Measurements from ENCODE around the gene MED15.
"Not testable (repeated sequence)": the region's sequence is repeated elsewhere in the genome, so short reads cannot be mapped to it uniquely, and the experiment has no call there.

MED15 gene, protein sequence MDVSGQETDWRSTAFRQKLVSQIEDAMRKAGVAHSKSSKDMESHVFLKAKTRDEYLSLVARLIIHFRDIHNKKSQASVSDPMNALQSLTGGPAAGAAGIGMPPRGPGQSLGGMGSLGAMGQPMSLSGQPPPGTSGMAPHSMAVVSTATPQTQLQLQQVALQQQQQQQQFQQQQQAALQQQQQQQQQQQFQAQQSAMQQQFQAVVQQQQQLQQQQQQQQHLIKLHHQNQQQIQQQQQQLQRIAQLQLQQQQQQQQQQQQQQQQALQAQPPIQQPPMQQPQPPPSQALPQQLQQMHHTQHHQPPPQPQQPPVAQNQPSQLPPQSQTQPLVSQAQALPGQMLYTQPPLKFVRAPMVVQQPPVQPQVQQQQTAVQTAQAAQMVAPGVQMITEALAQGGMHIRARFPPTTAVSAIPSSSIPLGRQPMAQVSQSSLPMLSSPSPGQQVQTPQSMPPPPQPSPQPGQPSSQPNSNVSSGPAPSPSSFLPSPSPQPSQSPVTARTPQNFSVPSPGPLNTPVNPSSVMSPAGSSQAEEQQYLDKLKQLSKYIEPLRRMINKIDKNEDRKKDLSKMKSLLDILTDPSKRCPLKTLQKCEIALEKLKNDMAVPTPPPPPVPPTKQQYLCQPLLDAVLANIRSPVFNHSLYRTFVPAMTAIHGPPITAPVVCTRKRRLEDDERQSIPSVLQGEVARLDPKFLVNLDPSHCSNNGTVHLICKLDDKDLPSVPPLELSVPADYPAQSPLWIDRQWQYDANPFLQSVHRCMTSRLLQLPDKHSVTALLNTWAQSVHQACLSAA

DNA sequence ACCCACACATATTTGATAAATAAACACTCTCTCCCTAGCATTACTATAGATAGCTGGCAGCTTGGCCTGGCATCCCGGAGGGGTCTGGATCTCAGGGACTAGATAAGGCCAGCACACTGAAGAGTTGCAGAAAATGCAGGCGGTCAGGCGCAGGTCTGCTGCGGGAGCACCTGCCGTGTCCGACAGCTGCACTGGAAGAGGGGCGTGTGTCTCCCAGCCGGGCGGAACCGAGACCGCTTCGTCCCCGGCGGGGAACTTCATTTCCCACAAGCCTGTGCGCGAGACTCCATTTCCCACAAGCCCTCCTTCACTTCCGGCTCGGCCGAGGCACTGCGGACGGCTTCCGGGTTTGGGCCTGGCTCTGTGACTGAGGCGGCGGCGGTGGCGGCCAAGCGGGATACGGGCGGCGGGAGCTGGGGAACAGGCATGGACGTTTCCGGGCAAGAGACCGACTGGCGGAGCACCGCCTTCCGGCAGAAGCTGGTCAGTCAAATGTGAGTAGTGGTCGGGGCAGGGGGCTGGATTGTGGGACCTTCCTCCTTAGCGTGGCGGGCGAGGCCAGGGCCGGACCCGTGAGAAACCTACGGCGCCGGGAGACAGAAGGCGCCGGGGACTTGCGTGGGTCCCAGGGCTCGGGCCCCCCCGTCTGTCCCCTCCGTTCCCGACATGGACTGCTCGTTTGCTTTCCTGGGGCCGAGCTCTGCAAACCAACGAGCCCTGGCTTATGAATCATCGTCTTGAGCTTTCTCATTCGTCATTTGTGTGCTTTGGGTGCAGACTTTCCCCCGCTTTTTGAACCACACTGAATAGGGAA lies at the start of gene MED15:
TSS of gene MED15 (plus strand) at position 358 of the 814 bp plus-strand sequence. CDS start at position 427, 69 bp downstream.
- DNase-seq = peak; percentile 90

DNA sequence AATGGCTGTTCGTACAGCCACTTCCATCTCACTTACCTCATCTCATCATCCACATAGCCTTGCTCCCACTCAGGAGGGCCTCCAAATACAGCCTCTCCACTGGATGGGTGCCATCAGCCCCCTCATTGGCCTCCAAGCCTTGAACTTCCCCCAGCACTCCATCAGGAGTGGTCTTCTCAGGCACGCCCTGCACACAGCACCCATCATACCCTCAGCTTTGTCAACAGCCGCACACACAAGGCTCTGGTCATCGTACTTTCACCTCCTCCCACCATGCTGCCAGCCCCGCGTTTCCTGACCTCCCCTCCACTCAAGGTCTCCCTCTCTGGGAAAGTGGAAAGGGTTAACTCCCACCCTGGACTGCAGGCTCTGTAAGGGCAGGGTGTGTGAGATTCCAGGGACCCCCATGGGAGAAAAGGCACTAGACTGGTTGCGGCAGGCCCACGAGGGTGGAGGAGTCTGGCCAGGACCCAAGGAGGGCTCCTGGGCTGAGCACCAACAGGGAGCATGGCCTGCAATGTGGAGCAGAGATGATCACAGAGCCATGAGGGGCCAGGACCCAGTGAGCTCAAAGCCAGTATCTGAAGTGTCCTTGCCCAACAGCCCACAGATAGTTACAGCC lies 48.8 kb upstream of the MED15 start:
- no peak for DNase-seq

DNA sequence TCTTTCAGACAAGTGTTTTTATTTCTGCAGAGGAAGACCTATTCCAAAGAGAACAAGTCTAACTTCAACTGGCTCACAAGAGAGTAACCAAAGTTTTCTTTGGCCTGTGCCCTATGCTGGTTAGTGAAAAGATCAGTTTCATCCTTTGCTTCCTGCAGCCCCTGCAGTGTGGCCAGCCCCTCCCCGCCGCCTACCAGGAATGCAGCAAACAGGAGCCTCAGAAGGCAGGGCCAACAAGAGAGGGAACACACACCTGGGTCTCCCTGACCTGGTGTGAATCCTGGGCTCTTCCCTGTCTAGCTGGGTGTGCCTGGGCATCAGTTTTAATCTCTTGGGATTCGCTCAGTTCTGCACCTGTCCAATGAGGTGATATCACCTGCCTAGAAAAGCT lies 48.3 kb upstream of the MED15 start:
- DNase-seq = no peak

DNA sequence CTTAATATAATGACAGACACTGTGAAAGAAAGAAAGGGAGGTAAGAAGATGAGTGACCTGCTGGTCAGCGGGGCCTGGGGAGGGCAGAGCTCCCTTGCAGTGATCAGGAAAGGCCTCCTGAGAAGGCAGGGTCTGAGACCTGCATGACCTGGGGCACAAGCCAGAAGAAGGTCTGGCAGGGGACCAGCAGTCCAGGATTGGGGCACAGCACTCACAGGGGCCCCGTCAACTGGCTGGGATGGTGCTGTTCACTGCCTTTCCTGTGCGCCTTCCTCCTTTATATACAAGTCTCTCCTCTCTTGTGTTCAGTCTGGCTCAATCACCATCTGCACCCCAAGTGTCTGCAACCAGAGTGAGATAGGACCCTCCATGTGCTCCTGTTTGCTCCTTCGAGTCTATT lies 47.5 kb upstream of the MED15 start:
- no peak for DNase-seq

DNA sequence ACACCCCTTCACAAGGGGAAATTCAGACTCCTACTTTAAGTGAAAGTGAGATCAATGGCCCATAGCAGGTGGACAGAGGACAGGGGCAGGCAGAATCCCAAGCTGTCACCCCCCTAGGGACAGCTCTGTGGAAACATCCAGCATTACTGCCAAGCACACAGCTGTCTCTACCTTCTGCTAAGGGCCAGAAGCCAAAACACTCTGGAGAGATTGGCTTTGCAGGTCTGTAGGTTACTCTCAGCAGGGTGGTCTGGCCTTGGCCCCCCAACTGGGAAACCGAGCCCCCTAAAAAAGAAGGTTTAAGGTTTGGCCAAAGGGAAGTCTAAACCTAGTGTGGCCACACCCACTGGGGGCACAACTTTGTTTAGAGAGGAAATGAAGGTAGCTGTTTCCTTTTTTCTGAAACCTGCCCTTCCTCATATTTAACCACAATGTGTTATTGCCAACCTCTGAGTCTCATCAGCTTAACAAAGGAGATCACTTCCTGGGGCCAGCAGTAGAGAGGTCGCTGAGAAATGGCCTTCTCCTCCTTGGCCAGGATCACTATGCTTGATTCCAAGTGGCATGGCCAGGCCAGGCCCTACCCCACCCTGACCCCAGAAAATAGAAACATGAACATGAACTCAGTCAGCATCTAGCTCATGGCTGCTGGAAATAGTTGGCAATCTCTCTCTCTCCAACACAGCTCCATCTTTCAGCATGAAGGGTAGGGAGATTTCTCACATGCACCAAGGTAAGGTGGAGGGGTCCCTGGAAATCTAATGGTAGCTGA lies 43.9 kb upstream of the MED15 start:
- no peak for DNase-seq

DNA sequence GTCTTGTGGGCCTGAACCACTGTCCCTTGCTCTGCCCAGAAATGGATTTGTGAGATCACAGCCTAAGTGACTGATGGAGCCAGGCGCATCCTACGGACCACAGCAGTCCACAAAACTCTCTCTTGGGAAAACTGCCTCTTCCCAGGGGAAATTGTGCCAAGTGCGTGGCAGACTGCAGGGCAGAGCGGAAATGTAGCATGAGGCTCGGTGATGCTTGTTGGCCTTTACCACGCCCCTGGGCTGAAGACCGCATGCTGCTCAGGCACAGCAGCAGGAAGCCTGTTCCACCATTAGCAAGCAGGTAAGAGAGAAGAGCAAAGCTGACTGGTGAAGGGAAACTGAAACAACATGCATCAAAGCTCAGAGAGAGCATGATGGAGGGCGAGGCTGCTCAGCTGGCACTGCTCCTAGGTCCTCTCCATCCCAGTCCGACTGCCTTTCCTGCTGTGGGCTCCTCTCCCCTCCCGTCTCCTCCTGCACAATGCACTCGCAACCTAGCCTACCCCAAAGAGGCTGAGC lies 43.3 kb upstream of the MED15 start:
- DNase-seq = peak; percentile 58

DNA sequence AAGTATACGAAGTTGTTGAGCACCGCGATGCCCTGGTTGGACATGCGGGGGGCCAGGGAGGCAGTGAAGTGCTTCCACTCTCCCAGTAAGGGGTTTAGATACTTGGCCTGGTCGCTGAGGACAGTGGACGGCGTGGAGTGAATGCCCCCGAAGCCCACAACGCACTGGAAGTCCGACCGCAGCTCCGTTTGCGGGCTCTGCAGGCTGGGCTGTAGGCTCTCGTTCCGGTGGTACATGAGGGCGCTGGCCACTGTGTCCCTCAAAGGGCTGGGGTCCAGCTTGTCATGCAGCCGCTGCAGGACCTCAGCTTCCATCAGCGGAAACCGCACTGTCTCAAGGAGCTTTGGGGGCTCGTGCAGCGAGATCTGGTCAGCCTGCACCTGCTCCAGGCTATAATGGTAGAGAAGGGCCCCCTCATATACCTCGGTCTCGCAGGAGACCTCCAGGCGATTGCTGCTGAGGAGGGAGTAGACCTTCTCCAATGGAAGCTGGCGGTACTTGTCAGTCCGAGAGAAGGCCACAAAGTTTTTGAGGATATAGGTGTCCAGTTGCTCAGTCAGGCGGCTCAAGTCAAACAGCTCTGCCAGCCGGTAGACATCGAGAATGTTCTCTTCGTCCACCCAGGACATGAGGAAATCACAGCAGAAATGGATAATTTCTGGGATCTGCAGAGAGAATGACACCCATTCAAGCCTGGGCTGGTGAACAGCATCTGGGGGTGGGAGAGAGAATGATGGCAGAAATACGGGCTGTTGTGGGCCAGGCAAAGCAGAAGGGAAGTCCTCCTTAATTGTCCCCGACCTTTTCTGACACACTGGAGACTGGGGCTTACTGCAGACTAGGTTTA lies 42.3 kb upstream of the MED15 start:
- DNase-seq = no peak

DNA sequence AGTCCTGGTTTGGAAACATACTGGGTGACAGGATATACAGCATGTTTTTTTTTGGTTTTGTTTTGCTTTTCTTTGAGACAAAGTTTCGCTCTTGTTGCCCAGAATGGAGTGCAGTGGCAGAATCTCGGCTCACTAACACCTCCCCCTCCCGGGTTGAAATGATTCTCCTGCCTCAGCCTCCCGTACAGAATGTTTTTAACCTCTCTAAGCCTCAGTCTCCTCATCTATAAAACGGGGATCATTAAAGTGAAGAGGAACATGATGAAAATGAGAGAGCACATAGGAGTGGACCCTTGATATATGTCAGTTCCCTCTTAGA lies 41.7 kb upstream of the MED15 start:
- no peak for DNase-seq

DNA sequence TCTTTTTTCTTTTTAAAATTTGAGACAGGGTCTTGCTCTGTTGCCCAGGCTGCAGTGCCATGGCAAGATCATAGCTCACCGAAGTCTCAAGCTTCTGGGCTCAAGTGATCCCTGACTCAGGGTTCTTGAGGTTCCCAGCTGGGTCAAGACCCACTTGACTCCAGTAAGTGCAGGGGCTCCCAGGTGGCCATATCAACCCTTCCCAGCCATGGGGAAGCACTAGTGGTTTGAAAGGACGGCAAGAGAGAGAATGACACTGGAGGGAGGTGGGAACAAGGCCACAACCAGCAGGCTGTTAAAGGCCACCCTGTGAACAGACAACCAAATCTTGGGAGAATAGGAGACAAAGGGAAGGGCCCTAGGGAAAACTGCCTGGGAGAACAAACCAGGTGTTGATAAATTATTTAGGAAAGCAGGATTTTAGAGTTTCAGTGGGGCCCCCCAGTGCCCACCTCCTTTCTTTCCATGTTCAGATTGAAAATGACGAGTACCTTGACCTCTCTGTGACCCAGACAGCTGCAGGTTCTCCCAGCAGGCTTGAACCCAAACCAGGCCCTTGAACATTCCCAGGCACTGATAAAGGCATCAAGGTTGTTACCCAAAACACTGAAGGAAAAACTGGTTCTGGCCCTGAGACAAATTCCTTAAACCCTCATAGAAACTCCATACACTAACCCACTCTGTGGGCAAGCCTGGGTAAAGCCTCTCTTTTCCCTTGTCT lies 40.6 kb upstream of the MED15 start:
- no peak for DNase-seq

DNA sequence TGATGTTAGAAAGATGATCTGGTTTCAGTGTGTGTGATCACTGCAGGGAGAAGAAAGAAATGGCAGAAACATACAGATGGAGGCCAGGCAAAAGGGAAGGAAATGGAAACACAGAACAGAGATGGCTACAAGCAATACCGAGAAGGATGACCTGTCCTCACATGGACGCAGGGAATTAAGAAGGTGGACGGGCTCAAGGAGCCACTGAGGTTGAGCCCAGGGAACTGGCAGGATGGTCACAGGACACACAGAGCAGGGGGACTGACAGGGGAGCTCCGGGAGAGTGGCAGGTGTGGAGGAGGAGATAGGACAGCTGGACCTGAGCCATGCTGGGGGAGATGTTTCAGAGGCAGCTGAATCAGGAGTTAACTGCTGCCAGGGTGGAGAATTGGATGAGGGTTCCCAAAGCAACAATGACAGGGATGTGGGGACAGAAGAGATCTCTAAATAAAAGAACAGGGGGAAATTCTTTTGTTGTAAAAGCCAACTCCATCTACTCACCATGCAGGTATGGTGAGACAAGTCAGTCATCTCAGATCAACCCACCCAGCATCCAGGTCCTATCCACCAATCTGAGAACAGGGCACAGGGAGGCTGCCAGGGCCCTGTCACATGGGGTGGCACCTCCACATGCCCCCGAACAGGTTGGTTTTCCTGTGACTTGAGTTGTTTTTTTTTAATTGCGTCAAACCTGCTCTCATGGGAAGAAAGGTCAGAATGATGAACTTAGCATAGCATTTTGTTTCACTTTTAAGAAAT lies 38.1 kb upstream of the MED15 start:
- DNase-seq = no peak

DNA sequence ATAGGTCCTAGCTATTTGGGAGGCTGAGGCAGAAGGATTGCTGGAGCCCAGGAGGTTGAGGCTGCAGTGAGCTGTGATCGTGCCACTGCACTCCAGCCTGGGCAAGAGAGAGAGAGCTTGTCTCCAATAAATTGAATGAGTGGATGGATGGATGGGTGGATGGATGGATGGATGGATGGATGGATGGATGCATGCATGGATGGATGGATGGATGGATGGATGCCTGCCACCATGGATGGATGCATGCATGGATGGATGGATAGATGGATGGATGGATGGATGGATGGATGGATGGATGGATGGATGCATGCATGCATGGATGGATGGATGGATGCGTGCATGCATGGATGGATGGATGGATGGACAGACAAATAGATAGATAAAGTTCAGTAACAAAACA lies 36.9 kb upstream of the MED15 start:
- DNase-seq = not testable (repeated sequence)

DNA sequence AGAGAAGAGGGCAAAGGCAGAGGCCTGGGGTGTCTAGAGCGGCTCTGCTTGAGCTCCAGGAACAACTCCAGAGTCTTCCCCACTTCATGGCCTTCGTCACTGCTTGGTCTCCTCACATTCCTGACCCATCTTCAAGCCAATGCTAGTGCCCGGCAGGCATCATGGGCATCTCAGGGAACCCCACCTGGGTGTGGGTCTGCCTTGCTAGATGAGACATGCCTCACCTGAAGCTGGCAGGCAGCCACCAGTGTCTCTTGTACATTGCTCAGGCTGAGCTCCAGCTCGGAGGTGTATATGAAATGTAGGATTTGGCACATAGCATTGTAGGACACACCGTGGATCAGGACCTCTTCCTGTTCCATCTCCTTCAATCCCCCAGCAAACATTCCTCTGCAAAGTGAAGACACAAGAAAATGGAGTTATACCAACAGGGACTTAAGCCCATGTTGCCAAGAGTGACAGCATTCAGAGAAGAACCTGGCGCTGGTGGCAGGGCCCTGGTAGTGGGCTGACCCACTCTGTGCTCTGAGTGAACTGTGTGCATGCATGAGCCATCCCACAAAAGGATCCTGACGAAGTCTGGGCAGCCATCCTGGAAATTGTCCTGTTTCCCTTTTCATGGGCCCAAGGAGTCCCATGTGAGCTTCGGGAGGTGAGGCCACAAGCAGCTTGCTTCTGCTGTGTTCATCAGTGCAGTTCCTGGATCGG lies 36.1 kb upstream of the MED15 start:
- no peak for DNase-seq

DNA sequence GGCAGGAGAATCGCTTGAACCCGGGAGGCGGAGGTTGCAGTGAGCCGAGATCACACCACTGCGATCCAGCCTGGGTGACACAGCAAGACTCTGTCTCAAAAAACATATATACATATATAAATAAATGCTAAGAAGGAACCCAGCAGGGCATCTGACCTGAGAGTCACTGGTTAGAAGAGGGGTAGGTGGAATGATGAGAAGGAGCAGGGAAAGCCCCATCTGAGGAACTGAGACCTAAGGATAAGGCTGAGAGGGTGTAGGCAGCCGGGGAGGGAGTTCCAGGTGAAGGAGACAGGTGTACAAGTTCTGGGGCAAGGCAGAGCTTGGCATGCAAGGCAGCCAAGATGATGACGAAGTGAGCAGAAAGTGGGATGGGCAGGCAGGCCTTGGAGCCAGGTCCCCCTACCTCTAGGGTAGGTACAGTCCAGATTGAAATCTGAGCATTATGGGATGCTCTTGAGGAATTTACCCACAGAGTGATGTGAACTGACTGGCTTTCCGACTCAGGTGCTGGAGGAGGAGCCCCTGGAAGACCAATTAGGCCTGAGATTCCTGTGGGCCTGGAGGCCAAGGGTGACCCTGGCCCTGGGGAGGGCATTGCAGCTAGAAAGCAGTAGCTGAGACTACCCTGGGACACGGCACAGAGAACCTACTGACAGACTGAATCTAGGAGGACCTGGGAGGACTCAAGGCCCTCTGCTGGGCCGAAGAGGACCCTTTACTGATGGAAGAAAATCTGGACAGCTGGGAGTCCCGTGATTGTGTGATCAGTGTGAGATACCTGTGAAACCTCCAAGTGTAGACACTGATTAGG lies 34.6 kb upstream of the MED15 start:
- no peak for DNase-seq

DNA sequence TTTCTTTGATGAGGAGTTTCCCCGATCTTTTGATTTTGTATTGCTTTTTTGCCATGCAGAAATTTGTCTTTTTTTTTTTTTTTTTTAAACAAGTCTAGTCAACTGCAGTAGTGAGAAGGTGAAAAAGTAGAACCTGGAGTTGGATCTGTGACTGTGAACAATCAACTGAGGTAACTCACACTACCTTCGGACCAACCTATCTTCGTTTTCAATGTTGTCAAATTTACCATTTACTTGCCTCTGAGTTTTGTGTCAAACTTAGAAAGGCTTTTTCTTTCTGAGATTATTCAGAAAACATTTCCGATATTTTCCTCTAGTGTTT lies 32.3 kb upstream of the MED15 start:
- no peak for DNase-seq

DNA sequence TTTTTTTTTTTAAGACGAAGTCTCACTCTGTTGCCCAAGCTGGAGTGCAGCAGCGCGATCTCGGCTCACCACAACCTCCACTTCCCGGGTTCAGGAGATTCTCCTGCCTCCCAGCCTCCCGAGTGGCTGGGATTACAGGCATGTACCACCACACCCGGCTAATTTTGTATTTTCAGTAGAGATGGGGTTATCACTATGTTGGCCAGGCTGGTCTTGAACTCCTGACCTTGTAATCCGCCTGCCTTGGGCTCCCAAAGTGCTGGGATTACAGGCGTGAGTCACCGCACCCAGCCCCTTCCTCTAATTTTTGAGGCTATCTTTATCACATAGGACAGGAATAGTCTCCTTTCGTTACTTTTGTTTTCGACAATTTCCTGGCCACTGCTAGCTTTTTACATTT lies 31.8 kb upstream of the MED15 start:
- not testable (repeated sequence) for DNase-seq

DNA sequence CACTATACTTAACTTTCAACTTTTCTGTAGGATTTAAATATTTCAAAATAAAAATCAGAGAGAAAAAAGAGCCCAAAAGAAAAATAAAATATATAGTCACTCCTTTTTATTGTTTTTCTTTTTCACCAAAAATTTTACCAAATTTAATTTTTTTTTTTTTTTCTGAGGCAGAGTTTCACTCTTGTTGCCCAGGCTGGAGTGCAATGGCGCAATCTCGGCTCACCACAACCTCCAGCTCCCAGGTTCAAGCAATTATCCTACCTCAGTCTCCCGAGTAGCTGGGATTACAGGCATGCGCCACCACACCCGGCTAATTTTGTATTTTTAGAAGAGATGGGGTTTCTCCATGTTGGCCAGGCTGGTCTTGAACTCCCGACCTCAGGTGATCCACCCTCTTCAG lies 29.4 kb upstream of the MED15 start:
- not testable (repeated sequence) for DNase-seq

DNA sequence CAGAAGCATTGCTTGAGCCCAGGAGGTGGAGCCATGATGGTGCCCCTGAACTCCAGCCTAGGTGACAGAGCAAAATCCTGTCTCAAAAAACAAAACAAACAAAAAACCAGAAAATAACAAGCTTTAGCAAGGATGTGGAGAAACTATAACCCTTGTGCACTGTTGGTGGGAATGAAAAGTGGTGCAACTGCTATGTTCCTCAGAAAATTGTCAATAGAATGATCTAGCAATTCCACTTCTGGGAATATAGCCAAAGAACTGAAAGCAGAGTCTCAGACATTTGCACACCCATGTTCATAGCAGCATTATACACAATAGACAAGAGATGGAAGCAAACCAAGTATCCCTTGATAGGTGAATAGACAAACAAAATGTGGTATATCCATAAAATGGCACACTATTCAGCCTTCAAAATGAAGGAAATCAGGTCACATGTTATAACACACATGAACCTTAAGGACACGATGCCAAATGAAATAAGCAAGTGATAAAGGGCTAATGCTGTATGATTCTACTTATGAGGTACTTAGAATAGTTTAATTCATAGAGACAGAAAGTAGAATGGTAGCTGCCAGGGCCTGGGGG lies 27.7 kb upstream of the MED15 start:
- no peak for DNase-seq

DNA sequence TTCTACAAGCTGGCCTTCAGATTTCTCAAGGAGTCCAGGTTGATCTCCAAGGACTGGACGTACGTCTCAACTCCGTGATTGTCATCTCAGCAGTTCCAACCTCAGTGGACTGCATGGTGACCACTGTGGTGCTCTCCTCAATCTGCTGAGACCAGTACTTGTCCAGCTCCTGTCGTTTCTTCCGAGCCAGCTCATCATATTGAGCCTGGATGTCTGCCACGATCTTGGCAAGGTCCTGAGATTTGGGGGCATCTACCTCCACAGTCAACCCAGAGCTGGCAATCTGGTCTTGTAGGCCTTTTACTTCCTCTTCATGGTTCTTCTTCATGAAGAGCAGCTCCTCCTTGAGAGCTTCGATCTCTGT lies 24.3 kb upstream of the MED15 start:
- not testable (repeated sequence) for DNase-seq

Data from activated naive CD4-positive, alpha-beta T cell treated with Interleukin-2 at 50 U/mL for 16 hours (primary cell).